HG02938 (cell line): ENCODE measurements around the gene ZC2HC1C.
"Not testable (repeated sequence)": the region's sequence is repeated elsewhere in the genome, so short reads cannot be mapped to it uniquely, and the experiment has no call there.

Experiments used
- ATAC-seq: cut with Tn5 transposase; IDR thresholded peaks from one replicate; pipeline ENCODE4 v1.9.1; 2021; ENCODE audit warnings: mild to moderate bottlenecking, moderate library complexity; ENCODE audit not compliant: unreplicated experiment

ZC2HC1C gene

GRCh38 chr14:75090353-75090752, 20.9 kb downstream of the ZC2HC1C start:
- no peak for ATAC-seq

DNA sequence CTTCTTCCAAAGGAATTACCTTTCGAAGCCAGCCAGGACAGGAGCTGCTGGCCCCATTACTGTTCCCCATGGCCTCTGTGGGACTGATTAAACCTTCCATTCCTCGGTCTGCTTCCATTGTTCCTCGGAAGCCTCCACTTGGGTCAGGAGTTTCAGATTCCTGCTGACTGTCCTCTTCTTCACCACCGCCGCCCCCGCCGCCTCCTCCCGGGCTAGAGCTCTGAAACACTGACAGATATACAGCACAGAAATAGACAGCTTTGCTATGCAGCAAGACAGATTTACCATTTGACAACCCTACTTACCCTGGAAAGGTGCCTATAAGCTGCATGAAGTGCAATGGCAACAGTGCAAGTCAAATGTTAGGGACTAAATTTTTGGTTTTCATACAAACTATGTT, 21.8 kb downstream of the ZC2HC1C start:
- no peak for ATAC-seq

GRCh38 chr14:75092698-75093097, 23.3 kb downstream of the ZC2HC1C start:
- no peak for ATAC-seq

GRCh38 chr14:75094896-75095295, 25.5 kb downstream of the ZC2HC1C start:
- ATAC-seq: no peak

DNA sequence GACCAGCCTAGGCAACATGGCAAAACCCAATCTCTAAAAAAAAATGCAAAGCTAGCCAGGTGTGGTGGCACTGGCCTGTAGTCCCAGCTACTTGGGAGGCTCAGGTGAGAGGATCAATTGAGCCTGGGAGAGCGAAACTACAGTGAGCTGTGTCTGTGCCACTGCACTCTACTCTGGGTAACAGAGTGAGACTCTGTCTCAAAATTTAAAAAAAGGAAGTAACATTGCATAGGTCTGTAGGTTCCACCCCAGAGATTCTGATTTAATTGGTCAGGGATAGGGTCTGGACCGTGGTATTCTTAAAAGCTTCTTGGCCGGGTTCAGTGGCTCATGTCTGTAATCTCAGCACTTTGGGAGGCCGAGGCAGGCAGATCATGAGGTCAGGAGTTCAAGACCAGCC, 26.2 kb downstream of the ZC2HC1C start:
- ATAC-seq: no peak

GRCh38 chr14:75096959-75097358, 27.5 kb downstream of the ZC2HC1C start:
- no peak for ATAC-seq

GRCh38 chr14:75098212-75098611, 28.8 kb downstream of the ZC2HC1C start:
- ATAC-seq: no peak

DNA sequence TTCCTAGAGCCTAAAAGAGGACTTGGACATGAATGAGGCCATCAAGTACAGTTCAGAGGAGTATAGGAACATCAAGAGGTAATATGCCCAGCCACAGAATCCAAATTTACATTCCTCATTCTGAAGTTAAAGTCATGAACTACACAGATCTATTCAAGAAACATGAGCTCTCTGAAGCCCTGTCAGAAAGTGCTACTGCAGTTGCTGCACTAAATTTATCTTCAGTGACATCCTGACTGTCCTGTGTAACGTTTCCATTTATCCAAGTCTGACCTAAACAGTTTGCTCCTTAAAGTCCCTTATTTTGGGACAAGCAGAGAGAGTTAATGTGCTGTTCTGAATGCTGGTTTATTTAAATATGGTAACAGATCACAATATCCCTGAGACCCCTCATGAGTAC, 29.2 kb downstream of the ZC2HC1C start:
- no peak for ATAC-seq

- no peak for ATAC-seq
Measured at GRCh38 chr14:75101491-75101890, 32.0 kb downstream of the ZC2HC1C start.

DNA sequence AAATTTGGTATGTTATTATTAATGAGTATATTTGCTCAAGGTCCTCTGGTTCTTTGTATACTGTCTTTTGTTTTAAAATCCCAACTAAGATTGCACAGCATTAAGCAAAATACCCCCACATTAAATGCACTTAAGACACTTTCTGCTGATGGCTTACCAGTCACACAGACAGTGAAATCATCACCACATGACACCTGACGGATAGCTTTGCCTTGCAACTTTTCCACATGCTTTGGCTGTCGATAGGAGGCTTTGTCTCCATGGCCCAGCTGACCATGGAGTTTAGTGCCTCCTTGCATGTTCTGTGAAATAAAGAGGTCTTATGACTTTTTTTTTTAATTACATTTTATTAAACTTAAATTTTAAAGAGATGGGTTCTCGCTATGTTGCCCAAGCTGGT, 37.7 kb downstream of the ZC2HC1C start:
- ATAC-seq: no peak

DNA sequence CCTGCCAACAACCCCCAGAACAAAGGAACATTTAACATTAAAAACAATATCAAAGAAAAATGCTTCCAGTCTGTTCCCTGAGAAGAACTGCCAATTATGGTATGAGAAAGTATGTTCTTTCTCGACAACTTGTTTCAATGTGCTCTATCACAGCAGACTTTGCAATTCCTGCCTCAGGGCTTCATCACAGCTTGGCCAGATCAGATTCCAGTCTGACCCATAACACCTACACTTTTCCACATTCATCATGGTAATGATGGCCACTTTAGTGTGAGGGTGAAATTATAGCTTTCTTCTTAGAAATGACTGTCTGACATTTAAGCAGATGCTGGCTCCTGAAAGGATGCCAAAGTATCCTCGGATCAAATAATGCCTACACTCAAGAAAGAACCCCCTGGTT, 40.4 kb downstream of the ZC2HC1C start:
- no peak for ATAC-seq

- no peak for ATAC-seq
Measured at GRCh38 chr14:75113932-75114539, 44.6 kb downstream of the ZC2HC1C start.

DNA sequence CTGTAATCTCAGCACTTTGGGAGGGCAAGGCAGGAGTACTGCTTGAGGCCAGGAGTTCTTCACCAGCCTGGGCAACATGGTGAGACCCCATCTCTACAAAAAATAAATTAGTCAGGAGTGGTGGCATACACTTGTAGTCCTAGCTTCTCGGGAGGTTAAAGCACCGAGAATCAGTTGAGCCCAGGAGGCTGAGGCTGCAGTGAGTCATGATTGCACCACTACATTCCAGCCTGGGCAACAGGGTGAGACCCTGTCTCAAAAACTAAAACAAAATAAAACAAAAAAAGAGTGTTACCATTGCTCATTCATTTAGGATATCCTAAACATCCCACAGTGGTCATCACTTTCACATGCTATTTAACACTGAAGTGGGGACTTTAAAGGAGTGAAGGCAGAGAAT, 49.6 kb downstream of the ZC2HC1C start:
- ATAC-seq: no peak

DNA sequence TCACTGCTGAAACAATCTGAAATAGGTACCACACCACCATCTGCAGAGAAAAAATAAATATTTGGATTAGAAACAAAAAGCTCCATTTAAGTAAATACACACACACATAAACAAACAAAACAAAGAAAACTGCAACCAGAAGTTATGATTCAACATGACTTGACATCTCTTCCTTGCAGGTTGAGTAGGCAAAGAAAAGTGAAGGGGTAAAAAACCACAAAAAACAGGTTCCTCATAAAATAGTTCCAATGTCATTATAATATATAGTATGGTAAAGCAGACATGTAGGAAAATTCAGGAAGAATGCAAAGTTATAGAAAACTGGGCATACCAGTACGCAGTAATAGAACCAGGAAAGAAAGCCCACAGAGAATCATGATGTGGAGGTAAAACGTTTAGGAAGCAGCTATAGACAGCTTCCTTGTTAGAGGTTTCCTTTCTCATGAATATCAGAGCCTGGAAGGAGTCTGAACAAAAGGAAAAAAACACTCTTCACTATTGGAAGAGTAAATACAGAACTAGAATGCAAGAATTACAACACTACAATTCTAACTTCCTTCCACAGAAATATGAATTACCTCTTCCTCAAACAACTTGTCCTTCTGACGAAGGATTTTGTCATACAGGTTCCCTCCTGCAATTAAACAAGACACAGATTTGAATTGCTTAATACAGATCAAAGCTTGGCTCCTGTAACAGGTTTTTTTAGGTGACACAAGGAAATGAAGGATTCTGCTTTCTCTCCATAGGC, 51.3 kb downstream of the ZC2HC1C start:
- ATAC-seq: no peak

- no peak for ATAC-seq
Measured at GRCh38 chr14:75121552-75121951, 52.1 kb downstream of the ZC2HC1C start.

DNA sequence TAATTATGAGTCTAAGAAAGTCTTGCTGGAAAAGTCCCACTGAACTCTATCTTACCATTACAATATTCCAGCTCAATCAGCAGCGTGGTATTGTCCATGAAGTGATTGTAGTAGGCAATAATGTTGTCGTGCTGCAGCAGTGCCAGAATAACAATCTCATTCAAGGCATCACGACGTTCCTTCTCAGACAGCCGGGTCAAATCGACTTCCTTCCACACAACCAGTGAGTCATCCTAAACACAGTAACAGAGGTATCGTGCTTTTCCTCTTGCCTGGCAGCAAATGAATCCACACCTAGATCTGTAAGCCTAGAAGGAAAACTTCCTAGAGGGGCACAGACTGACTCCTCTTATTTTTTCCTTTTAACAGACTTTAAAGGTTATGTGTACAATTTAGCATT, 54.5 kb downstream of the ZC2HC1C start:
- ATAC-seq: no peak

- no peak for ATAC-seq
Measured at GRCh38 chr14:75125617-75126016, 56.2 kb downstream of the ZC2HC1C start.

GRCh38 chr14:75126121-75126544, 56.7 kb downstream of the ZC2HC1C start:
- ATAC-seq: no peak

DNA sequence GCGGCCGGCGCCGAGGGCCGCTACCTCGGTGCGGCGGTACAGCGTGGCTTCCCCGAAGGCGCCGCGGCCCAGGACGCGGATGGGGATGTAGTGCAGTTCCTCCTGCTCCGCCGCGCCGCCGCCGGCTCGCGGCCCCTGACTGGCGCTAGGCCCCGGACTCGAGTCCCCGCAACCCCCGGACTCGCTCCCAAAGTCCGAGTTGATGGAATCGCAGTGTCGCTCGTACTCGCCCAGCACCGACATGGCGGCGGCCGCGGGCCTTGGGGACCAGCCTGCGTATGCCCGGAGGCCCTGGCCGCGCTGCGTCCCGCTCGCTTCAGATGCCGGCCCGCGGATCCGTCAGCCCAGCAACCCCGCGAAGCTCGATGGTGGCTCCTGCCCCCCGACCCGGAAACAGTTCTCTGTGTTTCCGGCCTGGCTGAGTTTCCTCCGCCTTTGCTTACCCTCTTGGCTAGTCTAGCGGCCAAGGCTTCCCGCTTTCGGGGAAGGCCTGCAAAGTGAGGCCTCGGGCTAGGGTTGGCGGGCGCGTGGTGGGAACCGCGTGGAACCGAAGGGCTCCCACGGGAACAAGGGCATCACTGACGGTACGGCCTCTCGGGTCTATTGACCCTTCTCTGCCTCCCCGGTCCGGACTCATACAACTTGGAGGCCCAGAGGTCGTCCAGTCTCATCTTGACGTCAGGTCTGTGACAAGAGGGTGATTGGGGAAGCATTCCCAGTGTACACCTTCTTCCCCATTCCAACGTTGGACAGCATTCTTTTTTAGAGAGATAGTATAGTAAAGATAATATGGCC, 57.4 kb downstream of the ZC2HC1C start, which contains the start of gene NEK9:
Gene NEK9 (minus strand): TSS at position 370 of the 795 bp plus-strand sequence. CDS start 127 bp downstream, at position 243.
- peak; percentile 73 for ATAC-seq

- not testable (repeated sequence) for ATAC-seq
Measured at GRCh38 chr14:75127474-75127820, 58.0 kb downstream of the ZC2HC1C start.

DNA sequence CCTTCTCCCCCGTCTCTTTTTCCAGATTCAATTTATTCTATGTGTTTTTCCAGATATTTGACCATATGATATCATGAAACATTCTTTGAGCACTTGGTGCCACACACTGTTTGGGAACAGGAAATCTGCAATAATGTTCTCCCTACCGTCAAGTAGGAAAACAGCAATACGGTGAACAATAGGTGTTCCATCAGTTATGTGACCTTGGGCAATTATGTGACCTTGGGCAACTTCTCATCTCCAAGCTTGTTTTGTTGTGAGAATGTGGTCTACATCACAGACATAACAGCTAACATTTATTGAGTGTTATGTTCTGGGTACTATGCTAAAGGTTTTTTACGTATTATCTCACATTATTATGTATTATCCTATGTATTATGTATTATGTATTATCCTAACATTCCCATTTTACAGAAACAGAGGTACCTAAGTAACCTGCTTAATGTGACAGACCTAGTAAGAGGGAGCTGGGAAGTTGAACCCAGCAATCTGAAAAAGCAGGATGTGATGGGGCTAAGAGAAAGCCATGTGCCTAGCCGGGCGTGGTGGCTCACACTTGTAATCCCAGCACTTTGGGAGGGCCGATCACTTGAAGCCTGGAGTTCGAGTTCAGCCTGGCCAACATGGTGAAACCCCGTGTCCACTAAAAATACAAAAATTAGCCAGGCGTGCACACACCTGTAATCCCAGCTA, 58.6 kb downstream of the ZC2HC1C start:
- ATAC-seq: no peak
